ENCODE data around the gene PAX8. TPM values are rescaled to one million over a fixed set of nuclear protein-coding genes. Genes with fewer than 3 reads are reported as not detected.

The PAX8 gene
- total RNA-seq, 2 experiments from 2014 or later = 0.36 to 0.52 TPM

GRCh38 chr2:113212245-113213060 is 66.3 kb downstream of the PAX8 start:
- no peak overlapping the region for H3K27ac Mint-ChIP-seq
- H3K9me3 Mint-ChIP-seq = no peaks in the 10 kb centered on the region
- ChIA-PET POLR2A (no interaction called here), CTCF (no interaction called here)
- ATAC-seq (ENCODE audit: poor library complexity) = no peak
- H3K4me1 ChIP-seq (ENCODE audit: insufficient read depth, low read length) = peaks cover 3% of the 10 kb centered on the region
- intact Hi-C loops (cut with DNase I, micrococcal nuclease) = no loop called here
- DNase-seq = no peak
- no peak overlapping the region for H3K4me3 Mint-ChIP-seq
- no peak overlapping the region for H3K4me3 ChIP-seq (ENCODE audit: low read length)
- TF ChIP-seq CTCF (IDR thresholded peaks at IDR 0.05) = no peak
- H3K27me3 Mint-ChIP-seq = no peaks in the 10 kb centered on the region
- H3K4me1 Mint-ChIP-seq (ENCODE audit: low read depth) = peaks cover 18% of the 10 kb centered on the region
- H3K27me3 ChIP-seq (ENCODE audit: control insufficient read depth in 1 of 2, insufficient read depth in 2 of 2, low read length in 2 of 2) = no peaks in the 10 kb centered on the region
- H3K9me3 ChIP-seq (ENCODE audit: control insufficient read depth in 1 of 2, insufficient read depth in 1 of 2, low read length in 2 of 2) = no peaks in the 10 kb centered on the region
- no peaks in the 10 kb centered on the region for H3K36me3 ChIP-seq (ENCODE audit: insufficient read depth, low read length)
- H3K27ac ChIP-seq (ENCODE audit: low read depth in 1 of 2, low read length in 2 of 2) = no peak overlapping the region
- no peaks in the 10 kb centered on the region for H3K36me3 Mint-ChIP-seq (ENCODE audit: low read depth)

- no peak for TF ChIP-seq CTCF (IDR thresholded peaks at IDR 0.05)
- Mint-ChIP-seq H3K9me3 (no peaks in the 10 kb centered on the region), H3K4me3 (no peak overlapping the region), H3K4me1 (ENCODE audit: low read depth) (peaks cover 14% of the 10 kb centered on the region), H3K27ac (no peak overlapping the region), H3K27me3 (no peaks in the 10 kb centered on the region), H3K36me3 (ENCODE audit: low read depth) (no peaks in the 10 kb centered on the region)
- H3K27me3 ChIP-seq (ENCODE audit: control insufficient read depth in 1 of 2, insufficient read depth in 2 of 2, low read length in 2 of 2) = no peaks in the 10 kb centered on the region
- ATAC-seq (ENCODE audit: poor library complexity) = no peak
- no peaks in the 10 kb centered on the region for H3K36me3 ChIP-seq (ENCODE audit: insufficient read depth, low read length)
- ChIA-PET CTCF (no interaction called here), POLR2A (no interaction called here)
- H3K4me3 ChIP-seq (ENCODE audit: low read length) = no peak overlapping the region
- no peak overlapping the region for H3K27ac ChIP-seq (ENCODE audit: low read depth in 1 of 2, low read length in 2 of 2)
- no peaks in the 10 kb centered on the region for H3K9me3 ChIP-seq (ENCODE audit: control insufficient read depth in 1 of 2, insufficient read depth in 1 of 2, low read length in 2 of 2)
- intact Hi-C loops (cut with DNase I, micrococcal nuclease) = no loop called here
- no peaks in the 10 kb centered on the region for H3K4me1 ChIP-seq (ENCODE audit: insufficient read depth, low read length)
- no peak for DNase-seq
Measured at GRCh38 chr2:113211226-113212105, 67.3 kb downstream of the PAX8 start.

GRCh38 chr2:113209646-113210171 is 69.0 kb downstream of the PAX8 start:
- Mint-ChIP-seq H3K27ac (no peak overlapping the region), H3K36me3 (ENCODE audit: low read depth) (no peaks in the 10 kb centered on the region), H3K9me3 (no peaks in the 10 kb centered on the region), H3K27me3 (no peaks in the 10 kb centered on the region), H3K4me3 (no peak overlapping the region), H3K4me1 (ENCODE audit: low read depth) (peaks cover 23% of the 10 kb centered on the region)
- intact Hi-C loops (cut with DNase I, micrococcal nuclease) = no loop called here
- Histone ChIP-seq H3K4me3 (ENCODE audit: low read length) (no peak overlapping the region), H3K36me3 (ENCODE audit: insufficient read depth, low read length) (no peaks in the 10 kb centered on the region), H3K9me3 (ENCODE audit: control insufficient read depth in 1 of 2, insufficient read depth in 1 of 2, low read length in 2 of 2) (no peaks in the 10 kb centered on the region), H3K27ac (ENCODE audit: low read depth in 1 of 2, low read length in 2 of 2) (no peak overlapping the region), H3K4me1 (ENCODE audit: insufficient read depth, low read length) (peaks cover 7% of the 10 kb centered on the region), H3K27me3 (ENCODE audit: control insufficient read depth in 1 of 2, insufficient read depth in 2 of 2, low read length in 2 of 2) (no peaks in the 10 kb centered on the region)
- ATAC-seq (ENCODE audit: poor library complexity) (no peak), DNase-seq (no peak)
- ChIA-PET CTCF (no interaction called here), POLR2A (no interaction called here)
- no peak for TF ChIP-seq CTCF (IDR thresholded peaks at IDR 0.05)
